HG02981 (cell line): ENCODE measurements around the gene SPACA9.

Experiments
- ATAC-seq: cut with Tn5 transposase; IDR thresholded peaks from one replicate; pipeline ENCODE4 v1.9.1; 2021; ENCODE audit warnings: mild to moderate bottlenecking, moderate library complexity; ENCODE audit not compliant: unreplicated experiment

SPACA9 gene

GRCh38 chr9:132862533-132862932 is 16.2 kb upstream of the SPACA9 start:
- ATAC-seq: no peak

GRCh38 chr9:132863096-132863495 is 15.6 kb upstream of the SPACA9 start:
- ATAC-seq: no peak

- ATAC-seq: no peak
Measured at GRCh38 chr9:132864277-132864676, 14.4 kb upstream of the SPACA9 start.

- ATAC-seq: no peak
Measured at GRCh38 chr9:132864691-132865090, 14.0 kb upstream of the SPACA9 start.

GRCh38 chr9:132866898-132867297 is 11.8 kb upstream of the SPACA9 start:
- ATAC-seq: no peak

- ATAC-seq: no peak
Measured at GRCh38 chr9:132869266-132869665, 9.4 kb upstream of the SPACA9 start.

GRCh38 chr9:132873403-132873802 is 5.3 kb upstream of the SPACA9 start:
- ATAC-seq: no peak

- ATAC-seq: no peak
Measured at GRCh38 chr9:132875159-132875558, 3.5 kb upstream of the SPACA9 start.

GRCh38 chr9:132876849-132877248 is 1.8 kb upstream of the SPACA9 start:
- ATAC-seq: no peak

GRCh38 chr9:132877458-132877823 is 1.3 kb upstream of the SPACA9 start:
- ATAC-seq: no peak

- peak; percentile 76 for ATAC-seq
Measured at GRCh38 chr9:132877824-132878694, 639 bp upstream of the SPACA9 start, which contains the start of gene AK8. AK8 (minus strand) TSS chr9:132878284; CDS start chr9:132878255, 29 bp downstream.

- ATAC-seq: no peak
Measured at GRCh38 chr9:132879457-132880323, 992 bp downstream of the SPACA9 start.

- ATAC-seq: no peak
Measured at GRCh38 chr9:132880324-132880661, 1.6 kb downstream of the SPACA9 start.

GRCh38 chr9:132881826-132882225 is 3.1 kb downstream of the SPACA9 start:
- ATAC-seq: no peak

- no peak for ATAC-seq
Measured at GRCh38 chr9:132882616-132883015, 3.9 kb downstream of the SPACA9 start.

- ATAC-seq: no peak
Measured at GRCh38 chr9:132883349-132884294, 4.9 kb downstream of the SPACA9 start.

GRCh38 chr9:132885720-132886333 is 7.1 kb downstream of the SPACA9 start:
- ATAC-seq: no peak

- no peak for ATAC-seq
Measured at GRCh38 chr9:132886334-132886725, 7.6 kb downstream of the SPACA9 start.

GRCh38 chr9:132887181-132888120 is 8.8 kb downstream of the SPACA9 start:
- no peak for ATAC-seq
